Measurements from ENCODE around the gene PRIMPOL. TPM values are rescaled to one million over a fixed set of nuclear protein-coding genes. Genes with fewer than 3 reads are reported as not detected.
"Not testable (repeated sequence)": the region's sequence is repeated elsewhere in the genome, so short reads cannot be mapped to it uniquely, and the experiment has no call there.

Gene PRIMPOL
- total RNA-seq, 1 experiment from 2014 or later, result 20.6 TPM

DNA sequence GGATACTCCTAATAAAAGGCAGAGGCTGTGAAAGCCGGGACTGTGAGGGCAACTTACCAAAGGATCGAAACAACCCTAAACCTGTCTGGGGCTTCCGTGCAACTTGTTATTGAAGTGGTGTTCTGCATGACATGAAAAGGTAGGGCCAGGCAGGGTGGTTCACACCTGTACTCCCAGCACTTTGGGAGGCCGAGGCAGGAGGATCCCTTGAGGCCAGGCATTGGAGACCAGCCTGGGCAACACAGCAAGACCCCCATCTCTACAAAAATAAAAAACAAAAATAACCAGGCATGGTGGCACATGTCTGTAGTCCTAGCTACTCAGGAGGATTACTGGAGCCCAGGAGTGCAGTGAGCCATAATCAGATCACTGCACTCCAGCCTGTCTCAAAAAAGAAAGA lies 12.6 kb upstream of the PRIMPOL start:
- DNase-seq (ENCODE audit: low read depth), result no peak

DNA sequence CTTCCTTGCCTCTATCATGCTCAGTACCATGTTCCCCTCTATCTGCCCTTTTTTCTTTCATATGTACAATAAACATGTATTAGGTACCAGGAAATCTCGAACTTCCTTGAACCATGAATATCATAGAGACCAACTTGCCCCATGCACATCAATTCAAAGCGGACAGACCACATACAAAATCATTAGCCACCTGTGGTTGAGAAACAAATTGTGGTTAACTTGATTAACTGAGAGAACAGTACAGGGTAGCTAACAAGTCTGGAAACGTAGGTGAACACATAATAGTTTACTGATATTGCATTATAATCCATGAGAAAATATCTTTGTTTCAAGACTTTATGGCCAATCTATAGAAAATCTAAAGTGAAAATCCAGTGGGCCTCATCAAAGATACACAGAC lies 8.5 kb upstream of the PRIMPOL start:
- DNase-seq (ENCODE audit: low read depth), result no peak

DNA sequence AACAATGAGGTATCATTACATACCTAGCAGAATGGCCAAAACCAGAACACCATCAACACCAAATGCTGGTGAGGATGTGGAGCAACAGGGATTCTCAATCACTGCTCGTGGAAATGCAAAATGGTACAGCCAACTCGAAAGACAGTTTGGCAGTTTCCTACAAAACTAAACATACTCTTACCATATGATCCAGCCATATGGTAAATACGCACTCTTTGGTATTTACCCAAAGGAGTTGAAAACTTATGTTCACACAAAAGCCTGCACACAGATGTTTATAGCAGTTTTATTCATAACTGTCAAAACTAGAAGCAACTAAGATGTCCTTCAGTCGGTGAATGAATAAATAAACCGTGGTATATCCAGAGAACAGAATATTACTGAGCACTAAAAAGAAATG lies 8.1 kb upstream of the PRIMPOL start:
- no peak for DNase-seq (ENCODE audit: low read depth)

DNA sequence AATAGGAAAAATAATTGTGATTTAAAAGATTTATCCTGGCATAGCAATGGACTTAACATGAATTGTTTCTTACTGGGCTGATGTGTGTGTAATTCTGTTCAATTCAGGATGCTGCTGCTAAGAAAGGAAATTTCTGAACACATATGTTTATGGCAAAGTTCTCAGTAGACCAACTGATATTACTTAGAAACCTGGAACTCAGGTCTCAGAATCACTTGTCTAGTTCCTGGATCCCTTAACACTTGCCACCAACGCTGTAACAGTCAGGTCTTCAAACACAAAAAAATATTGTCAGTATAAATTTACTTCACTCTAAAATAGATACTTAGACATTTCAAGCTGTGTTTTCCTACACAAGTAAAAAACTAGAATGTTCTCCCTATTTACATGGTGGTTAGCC lies 5.8 kb upstream of the PRIMPOL start:
- no peak for DNase-seq (ENCODE audit: low read depth)

DNA sequence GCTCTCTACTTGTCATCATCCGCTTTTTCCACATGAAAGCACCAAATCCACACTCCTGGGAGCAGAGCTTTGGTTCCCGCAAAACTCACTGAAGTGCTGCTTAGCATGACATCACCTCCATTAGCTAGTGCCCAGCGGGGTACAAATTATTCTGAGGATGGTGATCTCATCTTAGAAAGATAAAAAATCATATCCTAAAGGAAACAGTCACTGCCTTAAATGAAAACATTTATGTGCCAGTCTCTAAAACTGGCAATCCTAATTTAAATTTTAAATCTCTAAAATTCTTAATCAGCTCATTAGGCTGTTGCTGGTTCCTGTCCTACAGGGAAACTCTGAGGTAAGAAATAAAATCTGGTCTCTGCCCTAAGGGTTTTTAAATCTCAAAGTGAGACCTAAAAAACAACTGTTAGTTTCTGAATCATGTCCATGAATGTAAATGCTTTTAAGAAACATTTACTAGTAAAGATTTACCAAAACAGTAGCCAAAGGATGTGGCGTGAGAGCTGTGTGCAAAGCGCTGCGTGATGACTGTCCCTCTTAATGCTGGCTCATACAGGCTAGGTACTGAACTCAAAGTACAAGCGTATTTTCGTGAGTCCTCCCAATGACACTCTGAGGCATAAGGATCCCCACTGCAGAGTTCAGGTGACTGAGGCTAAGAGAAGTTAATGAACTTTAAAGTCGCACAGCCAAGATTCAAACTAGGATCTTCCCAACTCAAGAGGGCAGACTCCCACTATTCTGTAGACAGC lies 4.8 kb upstream of the PRIMPOL start:
- DNase-seq (ENCODE audit: low read depth), result peak; percentile 20

DNA sequence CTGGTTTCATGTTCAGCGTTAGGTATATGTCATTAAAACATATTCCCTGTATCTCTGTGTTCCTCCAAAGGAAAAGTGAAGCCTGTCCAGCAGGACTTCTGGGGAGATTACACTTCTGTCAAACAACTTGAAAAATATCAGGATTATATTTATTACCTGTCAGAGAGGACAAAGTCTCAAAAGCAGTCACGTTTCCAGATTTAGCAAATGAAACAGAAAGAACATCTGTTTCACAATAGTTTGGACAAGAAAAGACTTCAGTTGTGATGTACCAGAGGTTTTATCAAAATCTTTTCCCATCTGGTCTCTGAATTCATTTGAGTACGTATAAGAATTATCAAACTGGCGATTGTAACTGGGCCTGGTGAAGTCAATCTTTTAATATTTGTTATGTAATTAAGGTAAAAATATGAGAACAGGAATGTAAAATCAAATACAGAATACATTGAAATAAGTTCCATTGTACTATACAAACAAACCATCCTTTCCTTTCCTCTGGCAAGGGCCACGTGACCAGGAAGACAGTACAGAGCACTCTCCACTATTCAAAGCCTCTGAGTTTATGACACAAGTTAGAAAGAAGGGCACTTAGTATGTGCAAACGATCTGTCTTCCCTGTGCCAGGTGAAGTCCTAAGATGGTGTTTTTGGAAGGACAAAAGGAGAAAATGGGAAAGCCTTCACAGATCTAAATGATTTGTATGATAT lies 3.5 kb upstream of the PRIMPOL start:
- no peak for DNase-seq (ENCODE audit: low read depth)

DNA sequence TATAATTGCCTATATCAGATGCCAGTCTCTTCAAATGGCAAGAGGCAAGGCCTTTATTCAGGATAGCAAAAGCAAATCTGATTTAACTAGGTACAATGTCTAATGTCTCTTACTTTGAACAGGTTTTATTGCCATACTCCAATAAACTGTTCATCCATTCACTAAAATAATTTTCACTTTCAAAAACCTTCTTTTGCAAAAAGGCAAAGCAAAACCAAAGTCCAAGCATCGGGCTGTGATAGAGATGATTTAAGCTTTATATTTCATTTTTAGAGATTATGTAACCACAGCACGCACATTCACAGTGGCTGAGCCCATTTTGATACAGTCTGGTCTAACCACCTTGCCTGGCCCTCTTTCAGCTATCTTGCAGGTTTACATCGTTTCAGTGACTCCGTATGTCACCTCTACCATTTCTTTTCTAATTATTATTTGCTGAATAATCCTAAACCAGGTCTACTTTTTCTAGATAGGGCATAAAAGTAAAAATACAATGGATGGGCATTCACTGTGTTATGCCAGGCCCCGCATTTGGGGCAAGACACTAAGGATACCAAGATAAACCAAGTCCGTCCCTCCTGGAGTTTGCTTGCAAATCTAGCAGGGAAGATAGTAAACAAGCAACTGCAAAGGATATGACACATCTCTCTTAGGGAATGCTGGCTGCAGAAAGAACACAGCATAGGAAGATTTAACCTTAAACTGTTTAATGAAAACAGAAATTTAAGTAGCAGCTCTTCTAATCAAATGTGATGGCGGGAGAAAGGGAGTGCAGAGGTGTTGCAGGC lies 2.1 kb upstream of the PRIMPOL start:
- DNase-seq (ENCODE audit: low read depth), result peak; percentile 46

DNA sequence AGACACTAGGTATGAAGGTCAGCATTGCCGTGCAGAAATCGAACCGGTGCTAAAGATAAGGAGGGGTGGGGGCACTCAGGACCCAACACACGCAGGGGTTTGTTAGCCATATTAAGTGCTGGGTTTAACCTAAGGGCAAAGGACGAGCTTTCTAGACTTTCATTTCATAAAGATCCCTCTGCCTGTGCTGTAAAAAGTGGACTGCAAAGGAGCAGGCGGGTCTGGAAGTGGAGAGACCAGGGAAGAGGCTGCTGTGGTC lies 1.6 kb upstream of the PRIMPOL start:
- no peak for DNase-seq (ENCODE audit: low read depth)

DNA sequence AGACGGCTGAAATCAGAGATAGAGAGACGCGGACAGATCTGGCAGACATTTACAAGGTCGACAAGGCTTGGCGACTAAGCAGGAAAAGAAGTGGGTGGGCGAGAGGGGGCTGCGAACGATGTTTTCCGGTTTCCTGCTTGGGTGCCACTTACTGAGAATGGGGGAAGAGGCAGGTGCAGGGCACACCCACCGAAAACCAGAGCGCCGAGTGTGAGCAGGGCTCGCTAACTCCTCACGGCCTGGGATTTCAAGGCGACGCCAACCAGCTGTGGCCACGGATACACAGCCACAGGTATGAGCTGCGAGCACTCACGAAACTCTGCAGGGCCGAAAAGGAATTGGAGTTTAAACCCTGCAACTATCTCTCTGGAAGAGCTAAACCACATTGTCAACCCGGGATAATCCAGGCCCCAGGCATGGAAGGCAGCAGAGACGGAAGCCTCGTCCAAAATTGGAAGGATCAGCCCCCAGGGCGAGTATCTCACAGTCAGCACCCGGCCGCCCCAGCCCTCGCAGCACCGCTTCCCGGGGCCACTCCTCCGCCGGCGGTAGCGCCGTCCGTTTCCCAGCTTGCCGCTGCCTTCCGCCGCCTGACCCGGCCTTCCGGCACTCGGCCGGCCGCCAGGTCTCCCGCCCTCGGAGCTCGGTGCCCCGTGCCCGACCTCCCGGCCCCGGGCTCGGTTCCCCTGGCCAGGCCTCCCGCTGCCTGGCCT lies 1.1 kb upstream of the PRIMPOL start:
- peak; percentile 32 for DNase-seq (ENCODE audit: low read depth)

DNA sequence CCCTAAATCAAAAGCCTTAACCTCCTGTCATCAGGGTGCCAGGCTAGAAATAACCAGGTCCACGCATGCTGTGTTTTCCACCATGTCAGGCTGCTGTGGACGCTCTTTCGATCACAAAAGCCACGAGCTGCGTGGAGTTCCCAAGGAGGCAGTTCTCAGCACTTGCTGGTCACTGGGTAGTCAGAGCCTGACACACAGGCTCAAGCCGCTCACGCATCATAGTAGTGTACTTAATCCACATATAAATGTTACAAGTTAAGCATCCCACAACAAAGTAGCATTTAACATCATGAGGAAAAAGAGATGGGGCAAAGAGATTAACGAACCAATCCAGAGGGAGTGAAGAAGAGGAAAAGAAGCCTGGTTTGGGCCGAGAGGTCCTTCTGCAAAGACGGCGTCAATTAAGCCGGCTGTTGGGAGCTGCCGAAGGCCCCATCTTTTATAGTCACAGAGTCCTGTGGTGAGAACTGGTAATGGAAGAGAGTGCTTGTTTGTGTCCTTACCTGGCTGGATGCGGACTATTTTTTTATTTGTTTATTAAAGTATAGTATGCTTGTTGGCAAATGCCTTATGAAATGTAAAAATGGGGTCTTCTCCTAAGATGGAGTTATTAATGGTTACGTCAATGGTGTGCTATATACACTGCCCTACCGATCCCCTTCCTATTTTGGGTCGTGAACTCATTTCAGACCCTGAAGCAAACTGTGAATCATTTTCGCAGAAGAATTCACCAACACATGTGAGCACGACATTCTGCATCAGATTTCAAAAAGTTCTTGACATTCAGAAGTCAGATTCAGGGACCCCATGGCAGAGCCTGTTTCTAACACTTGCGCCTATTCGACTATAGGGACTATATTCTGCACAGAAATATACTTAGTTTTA lies 675 bp downstream of the PRIMPOL start:
- DNase-seq (ENCODE audit: low read depth), result peak; percentile 51

DNA sequence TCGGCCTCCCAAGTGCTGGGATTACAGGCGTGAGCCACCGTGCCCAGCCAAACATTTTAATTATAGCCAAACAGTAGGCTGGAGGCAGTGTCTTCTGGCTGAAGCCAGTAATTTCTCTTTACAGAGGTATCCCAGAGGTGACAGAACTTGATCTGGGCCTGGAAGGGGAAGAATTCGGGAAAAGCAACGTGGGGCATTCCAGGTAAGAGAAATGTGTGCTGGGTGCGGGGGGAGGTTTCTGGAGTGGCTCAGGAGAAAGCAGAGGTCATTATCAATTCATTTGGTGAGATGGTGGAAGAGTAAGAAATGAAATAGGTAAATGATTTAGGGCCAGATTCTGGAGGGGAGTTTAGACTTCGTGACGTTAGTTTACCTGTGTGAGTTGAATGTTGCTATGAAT lies 2.4 kb downstream of the PRIMPOL start:
- no peak for DNase-seq (ENCODE audit: low read depth)

DNA sequence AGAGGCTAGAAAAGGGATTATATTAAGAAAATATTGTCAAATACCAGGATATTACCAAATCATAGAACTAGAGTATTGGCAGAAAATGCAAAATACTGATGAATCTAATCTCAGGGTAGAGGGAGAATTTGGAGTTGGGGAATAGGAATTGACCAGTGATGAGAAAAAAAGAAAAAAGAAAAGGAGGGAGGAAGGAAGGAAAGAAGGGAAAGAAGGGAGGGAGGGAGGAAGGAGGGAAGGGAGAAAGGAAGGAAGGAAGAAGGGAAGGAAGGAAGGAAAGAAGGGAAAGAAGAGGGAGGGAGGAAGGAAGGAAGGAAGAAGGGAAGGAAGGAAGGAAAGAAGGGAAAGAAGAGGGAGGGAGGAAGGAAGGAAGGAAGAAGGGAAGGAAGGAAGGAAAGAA lies 3.1 kb downstream of the PRIMPOL start:
- not testable (repeated sequence) for DNase-seq (ENCODE audit: low read depth)

DNA sequence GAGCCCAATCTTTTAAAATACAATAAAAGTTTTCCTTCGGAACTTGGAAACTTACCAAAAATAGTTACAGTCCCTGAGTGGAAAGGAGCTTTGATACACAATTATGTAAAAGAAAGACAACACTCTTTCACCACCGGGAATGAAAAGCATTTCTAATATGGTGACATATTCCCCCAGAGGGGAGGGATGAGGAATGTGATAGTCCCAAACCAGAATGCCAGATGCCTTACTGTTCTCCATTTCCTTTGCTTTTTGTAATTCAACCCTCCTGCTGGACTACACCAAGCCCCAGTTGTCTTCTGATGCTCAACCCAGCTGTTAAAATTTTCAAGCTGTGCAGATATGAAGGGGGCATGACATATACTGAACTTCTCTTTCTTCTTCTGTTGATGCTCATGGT lies 4.1 kb downstream of the PRIMPOL start:
- DNase-seq (ENCODE audit: low read depth), result peak; percentile 98

DNA sequence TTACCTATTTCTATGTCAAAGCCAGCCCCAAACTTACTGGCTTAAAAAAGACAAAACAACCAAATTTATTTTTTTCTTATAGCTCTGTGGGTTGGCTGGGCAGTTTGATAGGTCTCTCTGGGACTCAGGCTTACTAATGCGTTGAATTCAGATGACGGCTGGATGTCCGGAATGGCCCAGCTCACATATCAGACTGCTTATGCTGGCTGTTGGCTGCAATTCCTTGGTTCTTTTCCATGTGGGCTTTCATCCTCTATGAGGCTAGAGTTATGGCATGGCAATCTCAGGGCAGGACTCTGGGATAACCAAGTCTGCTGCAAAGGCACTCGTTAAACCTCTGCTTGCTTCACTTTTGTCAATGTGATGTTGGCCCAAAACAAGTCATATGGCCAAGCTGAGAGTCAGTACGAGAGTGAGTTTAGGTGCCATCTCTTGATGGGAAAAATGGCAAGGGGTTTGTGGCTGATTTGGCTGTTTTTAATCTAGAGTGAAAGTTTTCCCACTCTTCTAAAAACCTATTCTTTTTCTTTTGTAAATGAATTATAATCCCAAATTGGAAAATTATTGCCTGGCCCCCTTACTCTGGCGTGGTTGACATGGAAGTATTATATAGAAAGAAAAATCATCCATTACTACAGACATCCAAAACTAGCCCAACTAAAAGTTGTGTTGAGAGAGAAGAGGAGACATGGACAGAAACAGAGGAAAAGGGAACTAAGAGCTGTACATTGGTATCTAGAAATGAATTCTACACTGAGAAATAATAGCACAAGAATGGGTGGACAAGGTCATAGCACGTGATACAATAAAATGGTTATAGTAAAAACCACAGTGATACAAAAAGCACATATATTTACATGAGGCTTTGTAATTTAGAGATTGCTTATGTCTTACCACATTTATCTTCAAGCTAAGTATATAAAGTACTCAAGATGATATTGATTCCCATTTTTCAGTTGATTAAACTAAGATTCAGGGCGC lies 6.6 kb downstream of the PRIMPOL start:
- peak; percentile 46 for DNase-seq (ENCODE audit: low read depth)

DNA sequence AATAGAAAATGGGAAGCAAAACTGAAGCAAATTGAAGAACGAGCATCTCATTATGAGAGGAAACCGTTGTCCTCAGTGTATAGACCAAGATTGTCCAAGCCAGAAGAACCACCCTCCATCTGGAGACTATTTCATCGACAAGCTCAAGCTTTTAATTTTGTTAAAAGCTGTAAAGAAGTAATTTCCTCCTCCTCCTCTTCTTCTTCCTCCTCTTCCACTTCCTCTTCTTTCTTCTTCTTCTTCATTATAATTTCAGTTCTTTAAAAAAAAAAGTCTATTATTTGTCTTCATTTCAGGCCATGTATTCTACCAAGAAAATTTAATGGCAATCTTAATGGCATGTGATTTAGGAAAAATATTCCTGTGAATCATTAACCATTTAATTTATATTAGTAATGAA lies 7.6 kb downstream of the PRIMPOL start:
- DNase-seq (ENCODE audit: low read depth), result no peak

DNA sequence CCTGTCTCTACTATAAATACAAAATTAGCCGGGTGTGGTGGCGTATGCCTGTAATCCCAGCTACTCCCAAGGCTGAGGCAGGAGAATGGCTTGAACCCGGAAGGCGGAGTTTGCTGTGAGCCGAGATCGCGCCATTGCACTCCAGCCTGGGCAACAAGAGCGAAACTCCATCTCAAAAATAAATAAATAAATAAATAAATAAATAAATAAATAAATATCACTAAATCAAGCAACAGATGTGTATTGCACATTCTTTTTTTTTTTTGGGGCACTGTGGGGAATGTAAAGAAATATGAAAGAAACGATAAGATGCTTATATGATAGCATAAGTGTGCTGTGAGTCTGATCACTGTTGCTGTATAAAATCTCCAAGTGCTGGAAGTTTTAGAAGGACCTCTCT lies 8.3 kb downstream of the PRIMPOL start:
- not testable (repeated sequence) for DNase-seq (ENCODE audit: low read depth)

DNA sequence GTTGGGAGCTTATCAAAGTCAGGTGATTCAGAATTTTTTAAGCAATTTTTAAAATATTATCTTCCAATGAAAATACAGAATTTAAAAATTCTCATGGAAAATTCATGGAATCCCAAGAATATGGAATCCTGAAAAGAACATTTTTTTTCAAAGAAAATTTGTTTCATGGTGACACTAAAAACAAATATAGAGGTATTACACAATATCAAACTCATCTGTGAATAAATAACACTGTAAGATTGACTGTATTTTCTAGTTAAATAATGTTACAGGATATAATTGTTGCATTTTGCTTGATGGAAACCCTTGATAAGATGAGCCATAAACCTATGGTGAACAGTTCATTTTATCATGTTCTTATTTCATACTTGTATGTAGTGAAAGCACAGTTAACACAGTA lies 11.4 kb downstream of the PRIMPOL start:
- no peak for DNase-seq (ENCODE audit: low read depth)

DNA sequence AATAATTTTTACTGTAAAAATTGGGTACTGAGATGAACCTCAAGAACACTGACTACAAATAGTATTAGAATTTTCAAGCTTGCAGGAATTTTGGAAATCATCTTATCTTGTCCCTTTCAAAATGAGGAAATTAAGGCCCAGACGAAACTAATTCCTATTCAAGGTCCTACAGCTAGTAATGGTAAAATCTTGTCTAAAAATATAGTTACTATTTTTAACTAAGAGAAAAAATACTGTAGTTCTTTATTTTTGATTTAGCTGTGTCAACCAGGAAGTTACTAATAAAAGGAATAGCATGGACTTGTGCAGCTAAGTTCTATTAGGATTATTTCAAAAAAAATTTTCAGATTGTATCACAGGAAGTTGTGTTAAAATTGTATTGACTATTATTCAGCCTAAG lies 12.7 kb downstream of the PRIMPOL start:
- DNase-seq (ENCODE audit: low read depth), result no peak

DNA sequence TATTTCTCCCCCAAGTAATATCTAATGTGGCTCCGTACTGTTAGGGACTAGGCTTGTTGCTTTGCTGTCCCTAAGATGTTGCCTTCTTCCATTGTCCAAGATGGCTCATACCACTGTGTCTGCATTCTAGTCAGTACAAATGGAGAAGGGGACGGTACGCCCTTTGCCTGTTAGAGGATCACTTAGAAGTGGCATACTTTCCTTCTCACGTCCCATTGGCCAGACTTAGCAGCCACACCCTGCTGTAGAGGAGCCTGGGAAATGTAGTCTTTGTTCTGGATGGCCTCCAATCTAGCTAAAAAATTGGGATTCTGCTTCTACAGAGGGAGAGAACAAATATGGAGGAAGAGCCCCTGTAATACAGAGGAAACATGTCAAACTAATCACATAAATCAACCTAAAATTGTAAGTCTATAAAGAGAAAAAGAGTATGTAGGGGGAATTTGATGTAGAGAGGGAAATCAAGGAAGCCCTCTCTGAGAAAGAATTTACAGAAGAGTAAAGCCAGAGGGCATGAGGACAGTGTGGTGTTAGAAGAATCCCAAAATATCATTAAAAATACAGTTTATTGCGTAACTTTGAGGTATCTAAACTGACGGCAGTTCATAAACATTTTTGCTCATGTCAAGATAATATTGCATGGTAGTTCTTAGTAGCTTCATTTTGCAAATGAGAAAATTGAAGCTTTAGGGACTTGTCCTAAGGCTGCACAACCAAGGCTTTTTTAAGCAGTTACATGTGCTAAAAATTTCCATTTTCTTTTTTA lies 15.1 kb downstream of the PRIMPOL start:
- no peak for DNase-seq (ENCODE audit: low read depth)
